HEK293T (cell line): ENCODE measurements around the gene VPS26C.

Experiments
- CTCF ChIA-PET: fragments of 350-600 bp; formaldehyde crosslinking; extraction: SDS; loops from one replicate; lab custom pipeline; 2021; ENCODE audit warnings: antibody characterized with exemption, inconsistent platforms; lab: Yijun Ruan, JAX
- POLR2A ChIA-PET: fragments of 350-600 bp; formaldehyde crosslinking; extraction: SDS; loops from one replicate; lab custom pipeline; 2020; ENCODE audit warnings: antibody characterized with exemption, inconsistent platforms; lab: Yijun Ruan, JAX
- DNase-seq: peaks from one replicate; pipeline ENCODE4 v3.0.0; 2012; ENCODE audit warnings: mixed read lengths; ENCODE audit errors: extremely low spot score
- ARNT ChIP-seq: fragments of 450-650 bp; IDR thresholded peaks from 2 replicates; pipeline ENCODE4 v1.6.1; 2017; ENCODE audit warnings: mild to moderate bottlenecking
- BHLHE40 ChIP-seq: fragments of 450-650 bp; IDR thresholded peaks from 2 replicates; pipeline ENCODE4 v1.6.1; 2016; ENCODE audit warnings: mild to moderate bottlenecking, moderate library complexity, borderline replicate concordance
- CTBP1 ChIP-seq: fragments of 450-650 bp; IDR thresholded peaks from 2 replicates; pipeline ENCODE4 v1.6.1; 2016; ENCODE audit warnings: borderline replicate concordance
- ELF4 ChIP-seq: fragments of 450-650 bp; IDR thresholded peaks from 2 replicates; pipeline ENCODE4 v1.6.1; 2017; ENCODE audit warnings: antibody characterized with exemption
- FOXA1 ChIP-seq: fragments of 450-650 bp; IDR thresholded peaks from 2 replicates; pipeline ENCODE4 v1.6.1; 2016; ENCODE audit warnings: mild to moderate bottlenecking
- FOXK2 ChIP-seq: fragments of 450-650 bp; IDR thresholded peaks from 2 replicates; pipeline ENCODE4 v1.6.1; 2016; ENCODE audit warnings: mild to moderate bottlenecking
- FOXM1 ChIP-seq: fragments of 450-650 bp; IDR thresholded peaks from 2 replicates; pipeline ENCODE4 v1.6.1; 2017; ENCODE audit warnings: mild to moderate bottlenecking, borderline replicate concordance
- HDGF ChIP-seq: fragments of 450-650 bp; IDR thresholded peaks from 2 replicates; pipeline ENCODE4 v1.6.1; 2017; ENCODE audit warnings: antibody characterized with exemption, borderline replicate concordance
- L3MBTL2 ChIP-seq: fragments of 450-650 bp; conservative IDR thresholded peaks from 2 replicates; pipeline ENCODE4 v1.6.1; 2016; ENCODE audit warnings: mild to moderate bottlenecking
- LEF1 ChIP-seq: fragments of 450-650 bp; IDR thresholded peaks from 2 replicates; pipeline ENCODE4 v1.6.1; 2017; ENCODE audit warnings: mild to moderate bottlenecking, borderline replicate concordance
- NFRKB ChIP-seq: fragments of 450-650 bp; IDR thresholded peaks from 2 replicates; pipeline ENCODE4 v1.6.1; 2016; ENCODE audit warnings: mild to moderate bottlenecking, moderate library complexity
- SP1 ChIP-seq: fragments of 450-650 bp; IDR thresholded peaks from 2 replicates; pipeline ENCODE4 v1.6.1; 2017
- SUZ12 ChIP-seq: fragments of 450-650 bp; IDR thresholded peaks from 2 replicates; pipeline ENCODE4 v1.6.1; 2016; ENCODE audit warnings: mild to moderate bottlenecking
- TARDBP ChIP-seq: fragments of 450-650 bp; IDR thresholded peaks from 2 replicates; pipeline ENCODE4 v1.6.1; 2016
- ZNF384 ChIP-seq: fragments of 450-650 bp; IDR thresholded peaks from 2 replicates; pipeline ENCODE4 v1.6.1; 2016
- TF ChIP-seq, protein P1 (sequence below): fragments of 450-650 bp; IDR thresholded peaks from 2 replicates; pipeline ENCODE4 v1.6.1; 2016

Gene VPS26C

GRCh38 chr21:37276377-37276776 lies 9.2 kb upstream of the VPS26C start:
- CTCF ChIA-PET: no interaction called here
- TF ChIP-seq L3MBTL2: no peak
- TF ChIP-seq FOXM1: no peak
- TF ChIP-seq FOXA1: no peak
- TF ChIP-seq ARNT: no peak
- TF ChIP-seq HDGF: no peak
- TF ChIP-seq ELF4: no peak
- TF ChIP-seq ZNF384: no peak
- POLR2A ChIA-PET: no interaction called here
- DNase-seq: no peak

- DNase-seq: no peak
- ChIA-PET CTCF (no interaction called here), POLR2A (no interaction called here)
- TF ChIP-seq ZNF384 (no peak), BHLHE40 (no peak), FOXA1 (no peak), TARDBP (no peak), CTBP1 (no peak), SP1 (no peak), FOXM1 (no peak), ARNT (no peak), SUZ12 (no peak), NFRKB (no peak), ELF4 (no peak), FOXK2 (no peak), HDGF (no peak), LEF1 (no peak), L3MBTL2 (no peak)
- TF ChIP-seq, protein P1, sequence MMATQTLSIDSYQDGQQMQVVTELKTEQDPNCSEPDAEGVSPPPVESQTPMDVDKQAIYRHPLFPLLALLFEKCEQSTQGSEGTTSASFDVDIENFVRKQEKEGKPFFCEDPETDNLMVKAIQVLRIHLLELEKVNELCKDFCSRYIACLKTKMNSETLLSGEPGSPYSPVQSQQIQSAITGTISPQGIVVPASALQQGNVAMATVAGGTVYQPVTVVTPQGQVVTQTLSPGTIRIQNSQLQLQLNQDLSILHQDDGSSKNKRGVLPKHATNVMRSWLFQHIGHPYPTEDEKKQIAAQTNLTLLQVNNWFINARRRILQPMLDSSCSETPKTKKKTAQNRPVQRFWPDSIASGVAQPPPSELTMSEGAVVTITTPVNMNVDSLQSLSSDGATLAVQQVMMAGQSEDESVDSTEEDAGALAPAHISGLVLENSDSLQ: no peak
These were observed 7.0 kb upstream of the VPS26C start for GRCh38 chr21:37273911-37274690.

DNA sequence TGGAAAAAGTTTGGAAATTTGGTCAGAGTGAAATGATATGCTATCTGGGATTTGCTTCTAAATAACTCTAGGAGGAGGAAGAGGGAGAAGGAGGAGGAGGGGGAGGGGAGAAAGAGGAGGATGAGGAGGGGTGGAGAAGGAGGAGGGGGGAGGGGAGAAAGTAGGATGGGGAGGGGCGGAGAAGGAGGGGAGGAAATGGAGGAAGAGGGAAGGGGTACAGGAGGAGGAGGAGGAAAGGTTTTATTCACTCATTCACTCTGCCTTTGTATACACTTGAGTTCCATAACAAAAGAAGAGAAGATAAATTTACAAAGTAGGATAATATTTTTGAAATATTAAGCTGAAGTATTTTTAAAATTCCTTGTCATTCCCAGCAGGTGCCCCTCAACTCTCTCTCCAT lies 6.3 kb upstream of the VPS26C start:
- ChIA-PET POLR2A (no interaction called here), CTCF (no interaction called here)
- DNase-seq: no peak

DNA sequence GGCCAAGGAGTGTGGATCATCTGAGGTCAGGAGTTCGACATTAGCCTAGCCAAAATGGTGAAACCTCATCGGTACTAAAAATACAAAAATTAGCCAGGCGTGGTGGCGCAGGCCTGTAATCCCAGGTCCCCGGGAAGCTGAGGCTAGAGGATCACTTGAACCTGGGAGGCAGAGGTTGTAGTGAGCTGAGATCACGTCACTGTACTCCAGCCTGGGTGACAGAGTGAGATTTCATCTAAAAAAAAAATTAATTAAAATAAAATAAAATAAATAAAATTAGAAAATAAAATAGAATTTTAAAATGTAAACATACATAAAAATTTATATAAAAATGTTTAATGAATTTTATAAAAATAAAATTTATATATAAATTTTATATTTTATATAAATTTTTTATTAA lies 5.8 kb upstream of the VPS26C start:
- POLR2A ChIA-PET: no interaction called here
- no peak for DNase-seq
- CTCF ChIA-PET: no interaction called here
- TF ChIP-seq FOXM1 (no peak), HDGF (no peak), CTBP1 (no peak), FOXK2 (no peak), ZNF384 (no peak), LEF1 (no peak), TARDBP (no peak), ARNT (no peak), SUZ12 (no peak), FOXA1 (no peak), SP1 (no peak), L3MBTL2 (no peak), ELF4 (no peak)

More for the DNA sequence above, 6.3 kb upstream of the VPS26C start:
- TF ChIP-seq ZNF384 (no peak), SUZ12 (no peak), HDGF (no peak), LEF1 (no peak), NFRKB (no peak), BHLHE40 (no peak)

- DNase-seq: no peak
- ChIA-PET POLR2A (no interaction called here), CTCF (no interaction called here)
- no peak for TF ChIP-seq NFRKB
- no peak for TF ChIP-seq FOXM1
- no peak for TF ChIP-seq ZNF384
- no peak for TF ChIP-seq ELF4
- TF ChIP-seq TARDBP: no peak
These were observed 3.6 kb upstream of the VPS26C start for GRCh38 chr21:37270576-37271365.

DNA sequence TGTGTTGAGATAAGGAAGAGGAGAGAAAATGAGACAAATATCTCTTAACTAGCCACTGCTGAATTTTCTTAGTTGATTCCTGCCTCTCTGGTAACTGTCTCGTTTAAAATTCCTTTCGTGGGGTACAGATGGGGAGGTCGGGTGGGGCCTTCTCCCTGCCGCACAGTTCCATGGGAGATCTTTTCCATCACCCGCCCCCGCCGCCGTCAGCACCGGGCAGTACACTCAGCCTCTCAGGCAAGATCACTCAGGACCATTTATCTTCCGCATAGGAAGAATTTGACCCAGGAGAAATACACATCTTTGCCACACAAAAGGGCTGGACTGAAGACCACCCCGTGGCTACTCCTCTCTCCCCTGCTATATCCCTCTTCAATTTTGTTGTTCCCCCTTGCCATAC lies 2.3 kb upstream of the VPS26C start:
- DNase-seq: no peak
- ChIA-PET POLR2A (no interaction called here), CTCF (no interaction called here)
- TF ChIP-seq BHLHE40 (no peak), ZNF384 (no peak), HDGF (no peak)

DNA sequence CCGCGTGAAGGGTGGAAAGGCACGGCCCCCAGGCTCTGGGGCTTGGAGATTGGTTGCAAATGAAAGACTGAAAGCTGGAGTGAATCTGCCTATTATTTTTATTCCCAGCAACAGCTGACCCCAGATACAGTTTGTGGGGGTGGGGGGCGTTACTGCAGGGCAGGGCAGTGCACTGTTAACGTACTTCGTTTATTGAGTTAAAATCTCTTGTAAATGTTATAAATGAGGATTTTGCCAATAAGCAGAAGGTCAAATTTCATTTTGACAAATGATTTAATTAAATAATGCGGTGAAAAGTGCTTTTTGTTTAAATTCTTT lies 1.0 kb upstream of the VPS26C start:
- TF ChIP-seq L3MBTL2: no peak; the same call in 1 of the 2 replicates
- TF ChIP-seq FOXK2: no peak
- TF ChIP-seq NFRKB: no peak
- no peak for TF ChIP-seq LEF1
- no peak for TF ChIP-seq ZNF384
- TF ChIP-seq, protein P1: no peak
- TF ChIP-seq FOXA1: no peak
- TF ChIP-seq HDGF: no peak
- no peak for TF ChIP-seq TARDBP
- no peak for DNase-seq
- ChIA-PET POLR2A (interaction anchor here (0.6 to 2.6 kb wide), 13 partner anchors 9 to 336 kb away, joined by 3 to 21 read pairs (median 3); no protein-coding TSS in a partner anchor), CTCF (no interaction called here)
